Activated CD4-positive, alpha-beta T cell treated with anti-CD3 and anti-CD28 coated beads for 4 hours (primary cell): ENCODE results near the gene NKAIN2.

Source experiments
- DNase-seq, 2 donors: peaks; one replicate each; pipeline ENCODE4 v3.0.0-alpha.2; 2020

The NKAIN2 gene

DNA sequence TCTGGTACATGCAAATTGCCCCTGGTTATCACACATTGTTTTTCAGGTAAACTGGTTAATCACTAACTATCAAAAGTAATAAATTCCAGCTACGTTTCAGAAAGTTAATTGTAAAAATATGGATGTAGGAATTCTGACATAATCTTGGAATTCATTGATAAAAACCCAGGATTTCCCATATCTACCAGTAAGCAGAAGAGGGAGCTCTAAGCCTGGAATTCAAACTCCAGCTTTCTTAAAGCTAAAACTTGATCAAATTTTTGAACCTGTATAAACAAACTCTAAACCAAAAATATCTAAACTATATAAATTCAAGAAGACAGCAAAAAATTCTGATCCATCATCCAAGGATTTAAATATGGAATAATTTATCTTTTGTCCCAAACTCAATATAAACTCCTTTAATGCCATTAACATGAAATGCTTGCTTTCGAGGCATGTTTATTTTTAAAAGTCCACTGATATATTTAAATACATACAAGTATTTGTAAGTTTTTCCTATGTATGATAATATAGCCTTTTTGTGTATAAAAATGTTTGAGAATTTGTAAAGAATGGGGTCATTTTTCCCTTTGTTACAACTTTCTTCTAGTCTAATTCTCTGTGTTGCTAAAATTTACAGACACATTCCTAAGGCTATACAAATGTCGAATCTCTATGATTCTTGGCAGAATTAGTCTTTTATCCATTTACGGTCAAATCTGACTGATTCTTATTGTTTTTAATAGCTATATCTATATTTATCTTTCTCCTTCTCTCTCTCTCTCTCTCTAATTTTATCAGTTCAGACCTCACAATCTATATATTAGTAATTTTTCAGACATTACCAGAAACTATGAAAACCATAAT is 1067.2 kb downstream of the NKAIN2 start:
- DNase-seq = no peak

DNA sequence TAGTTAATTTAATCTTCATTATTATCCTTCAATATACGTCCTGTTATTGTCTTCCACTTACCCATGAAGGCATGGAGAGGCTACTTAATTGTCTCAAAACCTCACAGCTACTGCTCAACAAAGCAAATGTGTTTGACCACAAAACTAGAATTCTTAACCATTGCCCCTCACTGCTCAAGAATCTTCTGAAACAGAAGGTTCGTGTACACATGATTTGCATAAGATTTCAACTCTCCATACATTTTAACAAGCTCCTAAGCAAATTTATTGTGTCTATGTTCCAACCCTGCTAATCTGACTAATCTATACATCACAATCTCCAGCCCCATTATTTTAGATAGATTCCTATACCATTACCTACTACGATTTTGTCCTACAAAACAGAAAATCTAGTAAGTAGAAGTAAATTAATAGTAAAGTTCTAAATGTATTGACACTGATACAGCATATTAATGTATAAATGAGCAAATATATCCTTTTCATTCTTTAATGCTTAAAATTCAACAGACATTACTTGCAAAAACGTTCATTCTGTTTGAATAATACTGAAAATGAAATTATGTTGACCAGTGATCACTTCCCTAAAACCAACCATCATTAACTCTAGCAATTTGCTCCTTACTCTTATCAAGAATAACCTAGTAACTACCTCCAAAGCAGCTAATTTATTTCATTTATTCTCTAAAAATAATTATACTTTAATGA is 1068.8 kb downstream of the NKAIN2 start:
- DNase-seq = no peak

DNA sequence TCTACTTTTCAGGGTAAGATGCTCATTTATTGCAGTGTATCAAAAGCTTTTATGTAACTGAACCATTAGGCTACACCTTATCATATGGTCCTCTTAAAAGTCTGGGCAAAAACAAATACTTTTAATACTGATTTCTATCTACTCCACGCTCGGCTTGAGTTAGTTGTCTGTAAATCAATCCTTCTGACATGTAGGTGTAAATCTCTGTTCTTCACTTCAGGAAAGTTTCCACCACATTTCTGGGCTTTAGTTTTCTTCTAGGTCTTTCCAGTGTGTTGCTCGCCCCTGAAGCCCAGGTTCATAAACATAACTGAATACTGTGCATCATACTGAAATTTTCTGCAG is 1069.4 kb downstream of the NKAIN2 start:
- DNase-seq = no peak
